Transverse colon (tissue), 4 donors: ENCODE results near the gene LSM12.

Source experiments
- EP300 ChIP-seq: sonication (generic); formaldehyde crosslinking; IDR thresholded peaks from one replicate; pipeline ENCODE4 v1.6.1; 2017; ENCODE audit warnings: antibody characterized with exemption, low read depth
- POLR2A ChIP-seq: fragments of 450-650 bp; IDR thresholded peaks from one replicate; pipeline ENCODE4 v1.6.1; 2016; ENCODE audit warnings: antibody characterized with exemption, mild to moderate bottlenecking, moderate library complexity
- POLR2AphosphoS5 ChIP-seq, 3 donors: sonication (generic); formaldehyde crosslinking; IDR thresholded peaks; one replicate each; pipeline ENCODE4 v1.6.1; 2016; ENCODE audit warnings: antibody characterized with exemption in 3 of 3
- TF ChIP-seq, protein P1 (sequence below), 5 experiments: fragments of 200-600 bp in 3 of 5; fragments of 450-650 bp in 2 of 5; sonication (generic) in 3 of 5; IDR thresholded peaks; 1 replicate in 2 of 5; 2 replicates in 3 of 5; pipeline ENCODE4 v1.5.1; 2016 to 2017; ENCODE audit warnings: antibody characterized with exemption in 5 of 5, inconsistent platforms in 3 of 5, mild to moderate bottlenecking in 2 of 5, moderate library complexity in 1 of 5

GRCh38 chr17:44075598-44076293 is 9.3 kb upstream of the LSM12 start:
- TF ChIP-seq, protein P1, sequence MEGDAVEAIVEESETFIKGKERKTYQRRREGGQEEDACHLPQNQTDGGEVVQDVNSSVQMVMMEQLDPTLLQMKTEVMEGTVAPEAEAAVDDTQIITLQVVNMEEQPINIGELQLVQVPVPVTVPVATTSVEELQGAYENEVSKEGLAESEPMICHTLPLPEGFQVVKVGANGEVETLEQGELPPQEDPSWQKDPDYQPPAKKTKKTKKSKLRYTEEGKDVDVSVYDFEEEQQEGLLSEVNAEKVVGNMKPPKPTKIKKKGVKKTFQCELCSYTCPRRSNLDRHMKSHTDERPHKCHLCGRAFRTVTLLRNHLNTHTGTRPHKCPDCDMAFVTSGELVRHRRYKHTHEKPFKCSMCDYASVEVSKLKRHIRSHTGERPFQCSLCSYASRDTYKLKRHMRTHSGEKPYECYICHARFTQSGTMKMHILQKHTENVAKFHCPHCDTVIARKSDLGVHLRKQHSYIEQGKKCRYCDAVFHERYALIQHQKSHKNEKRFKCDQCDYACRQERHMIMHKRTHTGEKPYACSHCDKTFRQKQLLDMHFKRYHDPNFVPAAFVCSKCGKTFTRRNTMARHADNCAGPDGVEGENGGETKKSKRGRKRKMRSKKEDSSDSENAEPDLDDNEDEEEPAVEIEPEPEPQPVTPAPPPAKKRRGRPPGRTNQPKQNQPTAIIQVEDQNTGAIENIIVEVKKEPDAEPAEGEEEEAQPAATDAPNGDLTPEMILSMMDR (IDR thresholded peaks at IDR 0.05), result no peak
- no peak for TF ChIP-seq POLR2A
- TF ChIP-seq EP300, result no peak
- no peak for TF ChIP-seq POLR2AphosphoS5 (IDR thresholded peaks at IDR 0.05)
